Left lung (tissue), 10 donors: ENCODE measurements around the gene ZNFX1. TPM values are rescaled to one million over a fixed set of nuclear protein-coding genes. Genes with fewer than 3 reads are reported as not detected.

Experiments used
- ATAC-seq: fragments of 200-7000 bp; cut with Tn5 transposase; one replicate; pipeline ENCODE4 v1.9.1; 2020; ENCODE audit warnings: moderate library complexity
- DNase-seq, 4 donors: peaks; one replicate each; pipeline ENCODE4 v3.0.0-alpha.2; 2013 to 2020
- H3K27ac ChIP-seq, 2 donors: fragments of 200-600 bp; sonication (generic) in 1 of 2; one replicate each; pipeline versions ENCODE4 v1.5.0 to v1.8.0; 2020 to 2021
- H3K27me3 ChIP-seq, 2 donors: fragments of 200-600 bp; sonication (generic) in 1 of 2; one replicate each; pipeline versions ENCODE4 v1.5.0 to v1.8.0; 2020 to 2021
- H3K36me3 ChIP-seq, 2 donors: fragments of 200-600 bp; sonication (generic) in 1 of 2; one replicate each; pipeline versions ENCODE4 v1.5.0 to v1.8.0; 2020 to 2021
- H3K4me1 ChIP-seq, 2 donors: fragments of 200-600 bp; one replicate each; pipeline ENCODE4 v1.8.0; 2021
- H3K4me3 ChIP-seq, 2 donors: fragments of 200-600 bp; sonication (generic) in 1 of 2; one replicate each; pipeline versions ENCODE4 v1.5.0 to v1.8.0; 2020 to 2021; ENCODE audit warnings: mild to moderate bottlenecking in 1 of 2
- H3K9me3 ChIP-seq, 2 donors: fragments of 200-600 bp; sonication (generic) in 1 of 2; one replicate each; pipeline versions ENCODE4 v1.5.0 to v1.8.0; 2020 to 2021
- intact Hi-C, 2 donors: fragments of 100-400 bp; cut with DNase I; formaldehyde crosslinking; loops; one replicate each; pipeline versions ENCODE4 v1.11.2 to v1.14.2; 2022
- polyA plus RNA-seq, 6 donors: library from polyadenylated mRNA; unstranded; fragments of 120-200 nt; gene quantifications; one replicate each; pipeline ENCODE4 v1.2.1, GENCODE V29; 2013; ENCODE audit not compliant: insufficient read length in 6 of 6
- total RNA-seq, 2 donors: library from RNA; stranded (reverse); fragmentation: NEBNext Ultra II Directional; extraction: Animal tissue kit (Norgen Biotek cat#: 25700); gene quantifications; one replicate each; pipeline ENCODE4 v1.2.1, GENCODE V29; 2021
- TF ChIP-seq, protein P1 (sequence below), 2 donors: fragments of 200-600 bp; sonication (generic) in 1 of 2; IDR thresholded peaks; one replicate each; pipeline versions ENCODE4 v1.5.0 to v1.8.0; 2021; ENCODE audit warnings: antibody characterized with exemption in 2 of 2
- donor health status: DM: no; HTN: yes; CAD: no.
- donor health status: DM: no; HTN: no; CAD: no.

ZNFX1 gene
- total and polyA plus RNA-seq, 8 donors, result 15.5 to 41.0 (median 16.6) TPM

DNA sequence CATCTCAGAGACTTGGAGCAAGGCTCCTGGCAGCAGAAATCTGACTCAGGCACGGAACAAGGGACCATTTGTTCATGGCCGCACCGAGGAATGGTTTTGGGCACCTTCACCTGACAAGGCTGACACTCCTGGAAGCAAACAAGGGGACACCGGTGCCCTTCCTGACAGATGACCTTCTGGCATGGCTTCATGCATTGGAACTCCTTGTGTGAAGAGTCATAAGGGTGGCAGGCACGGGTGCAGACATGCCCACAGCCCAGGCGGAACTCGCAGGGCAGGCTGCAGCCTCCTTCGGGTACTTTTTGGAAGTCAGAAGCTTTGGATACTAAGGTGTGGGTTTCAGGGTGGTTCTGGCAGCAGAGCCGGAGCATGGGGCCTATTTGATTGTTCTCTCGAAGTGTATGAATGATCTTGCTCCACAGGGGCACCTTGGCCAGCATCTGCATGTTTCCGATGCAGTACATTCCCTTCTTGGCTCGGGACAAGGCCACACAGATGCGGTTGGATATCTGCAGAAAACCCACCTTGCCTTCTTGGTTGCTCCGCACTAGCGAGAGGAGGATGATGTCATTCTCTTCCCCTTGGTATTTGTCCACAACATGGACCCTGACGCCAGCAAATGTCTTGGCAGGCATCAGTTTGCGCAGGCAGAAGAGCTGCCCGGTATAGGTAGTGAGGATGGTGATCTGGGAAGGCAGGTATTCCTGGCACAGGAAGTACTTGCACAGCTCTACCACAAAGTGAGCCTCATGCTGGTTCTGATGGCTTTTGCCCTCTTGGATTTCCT lies 28.8 kb downstream of the ZNFX1 start:
- peaks cover 0 to 100% of the 10 kb centered on the region in 2 donors for H3K36me3 ChIP-seq
- intact Hi-C loops, result loop anchor here in 1 of 2 donors (10.0 kb wide), 1 partner anchor 76 kb away; no protein-coding TSS in a partner anchor
- H3K9me3 ChIP-seq, result no peaks in the 10 kb centered on the region
- peaks cover 0 to 15% of the 10 kb centered on the region in 2 donors for H3K4me1 ChIP-seq
- DNase-seq (no peak), ATAC-seq (no peak)
- no peak overlapping the region for H3K4me3 ChIP-seq
- H3K27me3 ChIP-seq, result no peaks in the 10 kb centered on the region
- H3K27ac ChIP-seq, result no peak overlapping the region
- TF ChIP-seq, protein P1, sequence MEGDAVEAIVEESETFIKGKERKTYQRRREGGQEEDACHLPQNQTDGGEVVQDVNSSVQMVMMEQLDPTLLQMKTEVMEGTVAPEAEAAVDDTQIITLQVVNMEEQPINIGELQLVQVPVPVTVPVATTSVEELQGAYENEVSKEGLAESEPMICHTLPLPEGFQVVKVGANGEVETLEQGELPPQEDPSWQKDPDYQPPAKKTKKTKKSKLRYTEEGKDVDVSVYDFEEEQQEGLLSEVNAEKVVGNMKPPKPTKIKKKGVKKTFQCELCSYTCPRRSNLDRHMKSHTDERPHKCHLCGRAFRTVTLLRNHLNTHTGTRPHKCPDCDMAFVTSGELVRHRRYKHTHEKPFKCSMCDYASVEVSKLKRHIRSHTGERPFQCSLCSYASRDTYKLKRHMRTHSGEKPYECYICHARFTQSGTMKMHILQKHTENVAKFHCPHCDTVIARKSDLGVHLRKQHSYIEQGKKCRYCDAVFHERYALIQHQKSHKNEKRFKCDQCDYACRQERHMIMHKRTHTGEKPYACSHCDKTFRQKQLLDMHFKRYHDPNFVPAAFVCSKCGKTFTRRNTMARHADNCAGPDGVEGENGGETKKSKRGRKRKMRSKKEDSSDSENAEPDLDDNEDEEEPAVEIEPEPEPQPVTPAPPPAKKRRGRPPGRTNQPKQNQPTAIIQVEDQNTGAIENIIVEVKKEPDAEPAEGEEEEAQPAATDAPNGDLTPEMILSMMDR (IDR thresholded peaks at IDR 0.05), result no peak

GRCh38 chr20:49248301-49248700 lies 29.6 kb downstream of the ZNFX1 start:
- no peak for DNase-seq
- Histone ChIP-seq H3K9me3 (no peaks in the 10 kb centered on the region), H3K4me3 (no peak overlapping the region), H3K36me3 (peaks cover 0 to 100% of the 10 kb centered on the region in 2 donors), H3K4me1 (peaks cover 0 to 15% of the 10 kb centered on the region in 2 donors), H3K27me3 (no peaks in the 10 kb centered on the region), H3K27ac (no peak overlapping the region)
- TF ChIP-seq, protein P1 (IDR thresholded peaks at IDR 0.05), result no peak
- intact Hi-C loops, result loop anchor here in 1 of 2 donors (10.0 kb wide), 1 partner anchor 76 kb away; no protein-coding TSS in a partner anchor
- ATAC-seq, result no peak

GRCh38 chr20:49247792-49248191 lies 30.1 kb downstream of the ZNFX1 start:
- TF ChIP-seq, protein P1 (IDR thresholded peaks at IDR 0.05), result no peak
- Histone ChIP-seq H3K27ac (no peak overlapping the region), H3K4me3 (no peak overlapping the region), H3K36me3 (peaks cover 0 to 100% of the 10 kb centered on the region in 2 donors), H3K9me3 (no peaks in the 10 kb centered on the region), H3K27me3 (no peaks in the 10 kb centered on the region), H3K4me1 (peaks cover 0 to 15% of the 10 kb centered on the region in 2 donors)
- intact Hi-C loops, result loop anchor here in 1 of 2 donors (10.0 kb wide), 1 partner anchor 77 kb away; no protein-coding TSS in a partner anchor
- no peak for DNase-seq
- ATAC-seq, result no peak

- H3K4me3 ChIP-seq, result no peak overlapping the region
- no peak overlapping the region for H3K27ac ChIP-seq
- intact Hi-C loops, result loop anchor here in 1 of 2 donors (10.0 kb wide), 1 partner anchor 78 kb away; no protein-coding TSS in a partner anchor
- no peaks in the 10 kb centered on the region for H3K27me3 ChIP-seq
- H3K4me1 ChIP-seq, result peaks cover 0 to 15% of the 10 kb centered on the region in 2 donors
- H3K36me3 ChIP-seq, result peaks cover 0 to 100% of the 10 kb centered on the region in 2 donors
- H3K9me3 ChIP-seq, result no peaks in the 10 kb centered on the region
- TF ChIP-seq, protein P1 (IDR thresholded peaks at IDR 0.05), result no peak
- ATAC-seq, result no peak
- no peak for DNase-seq
Observed at GRCh38 chr20:49247169-49247723, 30.6 kb downstream of the ZNFX1 start.
